SK-N-SH (cell line): ENCODE results near the gene FAM47E.

Experiments used
- CHD2 ChIP-seq: fragments of 150-350 bp; IDR thresholded peaks from 2 replicates; pipeline ENCODE4 v1.6.1; 2018; ENCODE audit warnings: low read length; ENCODE audit not compliant: partially characterized antibody
- MXI1 ChIP-seq: IDR thresholded peaks from 2 replicates; pipeline ENCODE4 v1.6.1; 2012; ENCODE audit warnings: mild to moderate bottlenecking, low read depth, low read length, improper control_type of control experiment
- POLR2AphosphoS5 ChIP-seq: IDR thresholded peaks from 2 replicates; pipeline ENCODE4 v1.6.1; 2012; ENCODE audit warnings: low read depth, low read length
- SMC3 ChIP-seq: IDR thresholded peaks from 2 replicates; pipeline ENCODE4 v1.6.1; 2012; ENCODE audit warnings: low read depth, low read length, improper control_type of control experiment
- TAF1 ChIP-seq: IDR thresholded peaks from 2 replicates; pipeline ENCODE4 v1.6.1; 2012; ENCODE audit warnings: low read depth, mild to moderate bottlenecking, low read length, moderate library complexity, borderline replicate concordance
- TCF12 ChIP-seq: IDR thresholded peaks from 2 replicates; pipeline ENCODE4 v1.4.0; 2012
- TF ChIP-seq, protein P1 (sequence below): fragments of 150-350 bp; IDR thresholded peaks from 2 replicates; pipeline ENCODE4 v1.6.1; 2017; ENCODE audit warnings: antibody characterized with exemption, low read length, low read depth, borderline replicate concordance
- TF ChIP-seq, protein P2 (sequence below): fragments of 200-600 bp; sonication (generic); IDR thresholded peaks from 2 replicates; pipeline ENCODE4 v1.6.1; 2017; ENCODE audit warnings: antibody characterized with exemption, mild to moderate bottlenecking, moderate library complexity
- TF ChIP-seq, protein P3 (sequence below): IDR thresholded peaks from 2 replicates; pipeline ENCODE4 v1.6.1; 2012; ENCODE audit warnings: mild to moderate bottlenecking, low read depth, low read length, moderate library complexity

DNA sequence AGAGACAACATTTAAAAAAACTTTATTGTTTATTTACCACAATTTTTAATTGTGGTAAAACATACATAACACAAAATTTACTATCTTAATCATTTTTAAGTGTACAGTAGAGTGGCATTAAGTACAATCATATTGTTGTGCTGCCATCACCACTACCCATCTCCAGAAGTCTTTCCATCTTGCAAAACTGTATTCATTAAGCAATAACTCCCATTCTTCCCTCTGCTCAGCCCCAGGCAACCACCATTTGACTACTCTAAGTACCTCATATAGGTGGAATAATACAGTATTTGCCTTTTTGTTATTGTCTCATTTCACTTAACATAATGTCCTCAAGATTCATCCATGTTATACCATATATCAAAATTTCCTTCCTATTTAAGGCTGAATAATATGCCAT, 12.8 kb upstream of the FAM47E start:
- TF ChIP-seq, protein P1, sequence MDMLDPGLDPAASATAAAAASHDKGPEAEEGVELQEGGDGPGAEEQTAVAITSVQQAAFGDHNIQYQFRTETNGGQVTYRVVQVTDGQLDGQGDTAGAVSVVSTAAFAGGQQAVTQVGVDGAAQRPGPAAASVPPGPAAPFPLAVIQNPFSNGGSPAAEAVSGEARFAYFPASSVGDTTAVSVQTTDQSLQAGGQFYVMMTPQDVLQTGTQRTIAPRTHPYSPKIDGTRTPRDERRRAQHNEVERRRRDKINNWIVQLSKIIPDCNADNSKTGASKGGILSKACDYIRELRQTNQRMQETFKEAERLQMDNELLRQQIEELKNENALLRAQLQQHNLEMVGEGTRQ = no peak
- TF ChIP-seq, protein P2, sequence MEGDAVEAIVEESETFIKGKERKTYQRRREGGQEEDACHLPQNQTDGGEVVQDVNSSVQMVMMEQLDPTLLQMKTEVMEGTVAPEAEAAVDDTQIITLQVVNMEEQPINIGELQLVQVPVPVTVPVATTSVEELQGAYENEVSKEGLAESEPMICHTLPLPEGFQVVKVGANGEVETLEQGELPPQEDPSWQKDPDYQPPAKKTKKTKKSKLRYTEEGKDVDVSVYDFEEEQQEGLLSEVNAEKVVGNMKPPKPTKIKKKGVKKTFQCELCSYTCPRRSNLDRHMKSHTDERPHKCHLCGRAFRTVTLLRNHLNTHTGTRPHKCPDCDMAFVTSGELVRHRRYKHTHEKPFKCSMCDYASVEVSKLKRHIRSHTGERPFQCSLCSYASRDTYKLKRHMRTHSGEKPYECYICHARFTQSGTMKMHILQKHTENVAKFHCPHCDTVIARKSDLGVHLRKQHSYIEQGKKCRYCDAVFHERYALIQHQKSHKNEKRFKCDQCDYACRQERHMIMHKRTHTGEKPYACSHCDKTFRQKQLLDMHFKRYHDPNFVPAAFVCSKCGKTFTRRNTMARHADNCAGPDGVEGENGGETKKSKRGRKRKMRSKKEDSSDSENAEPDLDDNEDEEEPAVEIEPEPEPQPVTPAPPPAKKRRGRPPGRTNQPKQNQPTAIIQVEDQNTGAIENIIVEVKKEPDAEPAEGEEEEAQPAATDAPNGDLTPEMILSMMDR = no peak
- TF ChIP-seq, protein P3, sequence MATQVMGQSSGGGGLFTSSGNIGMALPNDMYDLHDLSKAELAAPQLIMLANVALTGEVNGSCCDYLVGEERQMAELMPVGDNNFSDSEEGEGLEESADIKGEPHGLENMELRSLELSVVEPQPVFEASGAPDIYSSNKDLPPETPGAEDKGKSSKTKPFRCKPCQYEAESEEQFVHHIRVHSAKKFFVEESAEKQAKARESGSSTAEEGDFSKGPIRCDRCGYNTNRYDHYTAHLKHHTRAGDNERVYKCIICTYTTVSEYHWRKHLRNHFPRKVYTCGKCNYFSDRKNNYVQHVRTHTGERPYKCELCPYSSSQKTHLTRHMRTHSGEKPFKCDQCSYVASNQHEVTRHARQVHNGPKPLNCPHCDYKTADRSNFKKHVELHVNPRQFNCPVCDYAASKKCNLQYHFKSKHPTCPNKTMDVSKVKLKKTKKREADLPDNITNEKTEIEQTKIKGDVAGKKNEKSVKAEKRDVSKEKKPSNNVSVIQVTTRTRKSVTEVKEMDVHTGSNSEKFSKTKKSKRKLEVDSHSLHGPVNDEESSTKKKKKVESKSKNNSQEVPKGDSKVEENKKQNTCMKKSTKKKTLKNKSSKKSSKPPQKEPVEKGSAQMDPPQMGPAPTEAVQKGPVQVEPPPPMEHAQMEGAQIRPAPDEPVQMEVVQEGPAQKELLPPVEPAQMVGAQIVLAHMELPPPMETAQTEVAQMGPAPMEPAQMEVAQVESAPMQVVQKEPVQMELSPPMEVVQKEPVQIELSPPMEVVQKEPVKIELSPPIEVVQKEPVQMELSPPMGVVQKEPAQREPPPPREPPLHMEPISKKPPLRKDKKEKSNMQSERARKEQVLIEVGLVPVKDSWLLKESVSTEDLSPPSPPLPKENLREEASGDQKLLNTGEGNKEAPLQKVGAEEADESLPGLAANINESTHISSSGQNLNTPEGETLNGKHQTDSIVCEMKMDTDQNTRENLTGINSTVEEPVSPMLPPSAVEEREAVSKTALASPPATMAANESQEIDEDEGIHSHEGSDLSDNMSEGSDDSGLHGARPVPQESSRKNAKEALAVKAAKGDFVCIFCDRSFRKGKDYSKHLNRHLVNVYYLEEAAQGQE = no peak
- TF ChIP-seq POLR2AphosphoS5 = no peak
- no peak for TF ChIP-seq SMC3
- TF ChIP-seq TCF12 = no peak
- no peak for TF ChIP-seq MXI1
- no peak for TF ChIP-seq CHD2
- no peak for TF ChIP-seq TAF1
